Natural killer cell treated with Interleukin-12 subunit alpha and Interleukin-12 subunit beta and Interleukin-15 and Interleukin-18, amount 100 ng/mL, for 72 hours (primary cell): Measurements from ENCODE around the gene MVK. TPM values are rescaled to one million over a fixed set of nuclear protein-coding genes. Genes with fewer than 3 reads are reported as not detected.

Source experiments
- ATAC-seq, 2 donors: fragments of 150-1000 bp; cut with Tn5 transposase in 1 of 2; sonication (Bioruptor Pico), chemical (Tn5 transposase) in 1 of 2; 2 replicates each; pipeline ENCODE4 v1.10.0; 2021
- DNase-seq: peaks from one replicate; pipeline ENCODE4 v3.0.0; 2022; ENCODE audit warnings: low spot score
- H3K27ac Mint-ChIP-seq, 2 donors: 1 replicate in 1 of 2; 2 replicates in 1 of 2; pipeline ENCODE4 v1.8.0; 2022; ENCODE audit warnings: mixed read lengths in 2 of 2, mild to moderate bottlenecking in 1 of 2, moderate library complexity in 1 of 2
- H3K27me3 Mint-ChIP-seq, 2 donors: 1 replicate in 1 of 2; 2 replicates in 1 of 2; pipeline ENCODE4 v1.8.0; 2022; ENCODE audit warnings: mixed read lengths in 2 of 2
- H3K36me3 Mint-ChIP-seq: one replicate; pipeline ENCODE4 v1.8.0; 2022; ENCODE audit warnings: mixed read lengths
- H3K4me1 Mint-ChIP-seq, 2 donors: 1 replicate in 1 of 2; 2 replicates in 1 of 2; pipeline ENCODE4 v1.8.0; 2022; ENCODE audit warnings: low read depth in 2 of 2, mixed read lengths in 2 of 2, mild to moderate bottlenecking in 1 of 2
- H3K4me3 Mint-ChIP-seq: one replicate; pipeline ENCODE4 v1.8.0; 2022; ENCODE audit warnings: mixed read lengths
- H3K9me3 Mint-ChIP-seq: 2 replicates; pipeline ENCODE4 v1.8.0; 2022; ENCODE audit warnings: mixed read lengths
- total RNA-seq, 2 donors: library from RNA; stranded (reverse); gene quantifications; one replicate each; pipeline ENCODE4 v1.2.3, GENCODE V29; 2022

Gene MVK
- total RNA-seq, 2 donors from 2014 or later, result 23.1 to 27.5 TPM

DNA sequence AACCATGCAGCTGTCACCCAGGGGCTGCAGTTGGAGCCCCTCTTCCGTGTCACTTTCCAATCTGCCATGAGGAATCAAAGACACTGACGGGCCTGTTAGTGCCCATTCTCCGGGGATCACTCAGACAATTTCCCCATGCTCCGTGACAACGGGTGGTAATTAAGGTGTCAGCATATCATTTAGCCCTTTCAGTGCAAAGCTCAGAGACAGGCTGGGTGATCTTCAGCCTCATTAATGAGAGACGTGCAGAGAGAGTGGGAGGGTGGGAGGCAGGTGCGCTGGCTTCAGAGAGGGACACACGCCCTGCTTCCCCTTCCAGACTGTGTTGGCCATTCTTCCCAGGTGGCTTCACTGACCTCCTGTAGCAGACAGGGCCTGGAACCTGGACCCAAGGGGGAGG is 58.7 kb downstream of the MVK start:
- ATAC-seq (no peak), DNase-seq (no peak)
- Mint-ChIP-seq H3K27ac (no peak overlapping the region), H3K36me3 (peaks cover 6% of the 10 kb centered on the region), H3K27me3 (peaks cover 7 to 18% of the 10 kb centered on the region in 2 donors), H3K9me3 (no peaks in the 10 kb centered on the region), H3K4me1 (peaks cover 0 to 5% of the 10 kb centered on the region in 2 donors), H3K4me3 (no peak overlapping the region)

DNA sequence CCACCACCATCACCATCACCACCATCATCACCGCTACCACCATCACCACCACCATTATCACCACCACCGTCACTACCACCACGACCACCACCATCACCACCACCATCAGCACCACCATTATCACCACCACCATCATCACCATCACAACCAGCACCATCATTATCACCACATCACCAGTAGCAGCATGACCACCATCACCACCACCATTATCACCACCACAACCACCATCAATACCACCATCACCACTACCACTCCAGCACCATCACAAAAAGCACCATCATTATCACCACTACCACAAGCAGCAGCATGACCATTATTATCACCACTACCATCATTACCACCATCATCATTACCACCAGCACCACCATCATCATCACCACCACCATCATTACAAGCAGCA is 62.1 kb downstream of the MVK start:
- Mint-ChIP-seq H3K9me3 (no peaks in the 10 kb centered on the region), H3K27me3 (peaks cover 0 to 6% of the 10 kb centered on the region in 2 donors), H3K4me1 (peaks cover 0 to 5% of the 10 kb centered on the region in 2 donors), H3K4me3 (no peak overlapping the region), H3K27ac (no peak overlapping the region), H3K36me3 (peaks cover 6% of the 10 kb centered on the region)
- ATAC-seq (no peak), DNase-seq (no peak)

DNA sequence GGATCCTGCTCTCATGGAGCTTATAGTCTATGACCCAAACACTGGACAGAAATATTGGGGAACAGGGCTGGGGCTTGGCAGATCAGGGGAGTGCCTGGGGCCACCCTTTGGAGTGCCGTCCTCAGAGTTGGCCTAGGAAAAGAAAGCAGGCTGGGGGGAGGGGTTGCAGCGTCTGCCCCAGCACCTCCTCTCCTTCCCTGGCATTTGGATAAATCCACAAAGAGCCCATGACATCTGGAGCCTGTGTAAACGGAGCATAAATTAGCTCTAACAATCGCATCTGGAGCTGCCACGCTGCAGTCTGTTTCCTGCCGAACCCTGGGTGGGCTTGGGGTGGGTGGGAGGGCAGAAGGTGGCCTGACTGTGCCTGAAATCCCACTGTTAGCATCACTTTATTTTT is 63.8 kb downstream of the MVK start:
- no peak overlapping the region for H3K27ac Mint-ChIP-seq
- H3K9me3 Mint-ChIP-seq, result no peaks in the 10 kb centered on the region
- peaks cover 6% of the 10 kb centered on the region for H3K36me3 Mint-ChIP-seq
- H3K4me1 Mint-ChIP-seq, result peaks cover 0 to 5% of the 10 kb centered on the region in 2 donors
- ATAC-seq (no peak), DNase-seq (peak; percentile 26)
- H3K4me3 Mint-ChIP-seq, result no peak overlapping the region
- peaks cover 0 to 6% of the 10 kb centered on the region in 2 donors for H3K27me3 Mint-ChIP-seq

DNA sequence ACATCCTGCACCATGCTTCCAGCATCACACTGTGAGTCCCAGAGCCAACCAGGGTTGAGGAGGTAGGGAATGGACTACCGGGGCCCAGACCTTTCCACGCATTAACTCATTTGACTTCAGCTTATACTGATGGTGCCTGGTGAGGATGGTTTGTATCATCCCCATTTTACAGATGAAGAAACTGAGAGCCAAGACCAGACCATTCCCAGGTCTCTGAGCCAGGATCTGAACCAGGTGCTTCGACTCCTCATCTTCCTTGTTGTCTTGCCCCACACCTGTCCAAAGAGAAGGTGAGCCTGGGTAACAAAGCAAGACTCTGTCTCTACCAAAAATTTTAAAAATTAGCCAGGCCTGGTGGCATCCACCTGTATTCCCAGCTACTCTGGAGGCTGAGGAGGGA is 64.4 kb downstream of the MVK start:
- DNase-seq, result no peak
- Mint-ChIP-seq H3K9me3 (no peaks in the 10 kb centered on the region), H3K27ac (no peak overlapping the region), H3K36me3 (peaks cover 6% of the 10 kb centered on the region), H3K4me1 (peaks cover 0 to 5% of the 10 kb centered on the region in 2 donors), H3K4me3 (no peak overlapping the region), H3K27me3 (peaks cover 0 to 6% of the 10 kb centered on the region in 2 donors)
- no peak for ATAC-seq

DNA sequence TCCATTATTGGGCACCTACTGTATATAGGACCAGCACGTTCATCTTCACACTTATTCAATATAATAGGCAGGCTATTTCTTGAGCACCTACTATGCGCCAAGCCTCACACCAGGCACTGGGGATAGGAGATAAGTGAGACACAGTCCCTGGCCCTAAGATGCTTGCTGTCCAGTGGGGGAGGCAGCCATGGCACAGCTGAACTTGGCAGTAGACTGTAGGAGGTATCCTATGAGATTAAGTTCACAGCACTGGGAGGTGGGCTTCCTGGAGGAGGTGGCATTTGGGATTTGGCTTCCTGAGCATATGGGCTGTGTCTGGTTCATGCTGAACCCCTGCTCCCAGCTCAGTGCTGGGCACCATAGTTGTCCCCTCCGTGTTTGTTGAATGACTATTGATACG is 65.1 kb downstream of the MVK start:
- H3K27ac Mint-ChIP-seq, result no peak overlapping the region
- H3K27me3 Mint-ChIP-seq, result peaks cover 0 to 6% of the 10 kb centered on the region in 2 donors
- peaks cover 3% of the 10 kb centered on the region for H3K36me3 Mint-ChIP-seq
- peaks cover 0 to 4% of the 10 kb centered on the region in 2 donors for H3K4me1 Mint-ChIP-seq
- H3K4me3 Mint-ChIP-seq, result no peak overlapping the region
- no peaks in the 10 kb centered on the region for H3K9me3 Mint-ChIP-seq
- ATAC-seq (peak in 1 of 2 donors; percentile 28), DNase-seq (no peak)

DNA sequence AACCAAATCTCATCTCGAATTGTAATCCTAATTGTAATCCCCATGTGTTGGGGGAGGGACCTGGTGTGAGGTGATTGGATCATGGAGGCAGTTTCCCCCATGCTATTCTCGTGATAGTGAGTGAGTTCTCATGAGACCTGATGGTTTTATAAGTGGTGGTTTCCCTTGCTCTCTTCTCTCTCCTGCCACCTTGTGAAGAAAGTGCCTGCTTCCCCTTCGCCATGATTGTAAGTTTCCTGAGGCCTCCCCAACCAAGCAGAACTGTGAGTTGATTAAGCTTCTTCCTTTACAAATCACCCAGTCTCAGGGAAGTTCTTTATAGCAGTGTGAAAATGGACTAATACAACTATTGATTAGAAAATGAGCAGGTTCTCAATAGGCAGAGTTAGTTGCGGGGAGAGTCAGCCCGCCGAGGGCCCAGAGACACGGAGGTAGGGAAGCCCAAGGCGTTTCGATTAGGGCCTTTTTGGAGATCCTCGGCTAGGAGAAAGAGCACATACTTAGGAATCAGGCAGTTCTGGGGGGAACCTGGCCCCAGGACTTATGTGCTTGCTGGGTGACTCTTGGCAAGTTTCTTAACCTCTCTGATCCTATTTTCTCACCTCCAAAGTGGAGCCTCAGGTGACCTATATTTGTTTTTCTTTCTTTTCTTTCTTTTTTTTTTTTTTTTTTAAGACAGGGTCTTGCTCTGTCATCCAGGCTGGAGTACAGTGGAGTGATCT is 65.7 kb downstream of the MVK start:
- Mint-ChIP-seq H3K9me3 (no peaks in the 10 kb centered on the region), H3K27me3 (peaks cover 0 to 6% of the 10 kb centered on the region in 2 donors), H3K4me3 (no peak overlapping the region), H3K4me1 (no peaks in the 10 kb centered on the region), H3K27ac (no peak overlapping the region), H3K36me3 (no peaks in the 10 kb centered on the region)
- ATAC-seq (no peak), DNase-seq (no peak)

DNA sequence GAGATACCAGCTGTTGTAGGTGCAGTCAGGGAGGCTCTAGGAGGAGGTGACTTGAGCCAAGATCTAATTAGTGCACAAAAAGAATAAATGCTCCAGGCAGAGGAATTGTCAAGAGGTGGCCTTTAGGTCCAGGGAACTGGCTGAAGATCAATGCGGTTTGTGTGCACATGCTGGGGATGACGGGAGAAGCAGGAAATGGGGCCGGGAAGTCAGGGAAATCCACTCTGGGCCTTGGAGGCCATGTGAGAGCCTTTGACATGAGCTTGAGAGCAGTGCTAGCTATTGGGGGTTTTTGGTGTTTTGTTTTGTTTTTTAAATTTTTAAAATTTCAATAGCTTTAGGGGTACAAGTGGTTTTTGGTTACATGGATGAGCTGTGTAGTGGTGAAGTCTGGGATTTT is 67.4 kb downstream of the MVK start:
- DNase-seq (no peak), ATAC-seq (no peak)
- Mint-ChIP-seq H3K36me3 (no peaks in the 10 kb centered on the region), H3K27me3 (peaks cover 0 to 6% of the 10 kb centered on the region in 2 donors), H3K4me3 (no peak overlapping the region), H3K4me1 (no peaks in the 10 kb centered on the region), H3K27ac (no peak overlapping the region), H3K9me3 (no peaks in the 10 kb centered on the region)

DNA sequence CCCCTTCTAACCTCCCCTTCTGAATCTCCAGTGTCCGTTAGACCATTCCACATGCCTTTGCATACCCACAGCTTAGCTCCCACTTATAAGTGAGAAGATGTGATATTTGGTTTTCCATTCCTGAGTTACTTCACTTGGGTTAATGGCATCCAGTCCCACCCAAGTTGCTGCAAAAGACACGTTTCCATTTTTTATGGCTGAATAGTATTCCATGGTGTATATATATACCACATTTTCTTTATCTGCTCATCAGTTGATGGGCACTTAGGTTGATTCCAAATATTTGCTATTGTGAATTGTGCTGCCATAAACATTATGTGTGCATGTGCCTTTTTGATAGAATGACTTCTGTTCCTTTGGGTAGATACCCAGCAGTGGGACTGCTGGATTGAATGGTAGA is 67.8 kb downstream of the MVK start:
- DNase-seq (no peak), ATAC-seq (no peak)
- H3K9me3 Mint-ChIP-seq, result no peaks in the 10 kb centered on the region
- H3K27me3 Mint-ChIP-seq, result peaks cover 0 to 6% of the 10 kb centered on the region in 2 donors
- no peak overlapping the region for H3K4me3 Mint-ChIP-seq
- no peaks in the 10 kb centered on the region for H3K4me1 Mint-ChIP-seq
- no peaks in the 10 kb centered on the region for H3K36me3 Mint-ChIP-seq
- H3K27ac Mint-ChIP-seq, result no peak overlapping the region

DNA sequence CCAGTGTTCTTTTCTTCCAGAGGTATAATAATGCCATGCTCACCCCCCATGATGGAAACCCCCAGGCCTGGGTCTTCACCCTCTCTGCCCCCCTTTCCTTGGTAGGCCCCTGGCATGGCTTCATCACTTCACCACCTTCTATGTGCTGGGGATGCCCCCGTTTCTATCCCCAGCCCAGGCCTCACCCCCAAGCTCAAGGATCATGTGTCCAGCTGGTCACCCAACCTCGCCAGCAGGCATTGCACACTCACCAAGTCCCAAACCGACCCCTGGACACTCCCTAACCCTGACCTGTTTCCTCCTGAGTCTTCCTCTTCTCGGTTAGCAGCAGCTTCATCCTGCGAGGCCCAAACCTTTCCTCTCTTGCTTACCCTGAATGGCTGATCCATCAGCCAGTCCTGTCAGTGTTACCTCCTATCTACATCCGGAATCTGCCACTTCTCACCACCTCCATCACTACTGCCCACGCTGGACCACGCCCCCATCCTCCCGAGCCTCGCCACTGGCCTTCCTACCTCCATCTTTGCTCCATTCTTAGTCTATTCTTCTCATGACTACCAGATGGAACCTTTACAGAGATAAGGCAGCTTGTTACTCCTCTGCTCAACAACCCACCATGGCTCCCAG is 69.0 kb downstream of the MVK start:
- Mint-ChIP-seq H3K27ac (no peak overlapping the region), H3K9me3 (no peaks in the 10 kb centered on the region), H3K4me1 (no peaks in the 10 kb centered on the region), H3K27me3 (peaks cover 5 to 15% of the 10 kb centered on the region in 2 donors), H3K36me3 (no peaks in the 10 kb centered on the region), H3K4me3 (no peak overlapping the region)
- ATAC-seq (no peak), DNase-seq (no peak)

DNA sequence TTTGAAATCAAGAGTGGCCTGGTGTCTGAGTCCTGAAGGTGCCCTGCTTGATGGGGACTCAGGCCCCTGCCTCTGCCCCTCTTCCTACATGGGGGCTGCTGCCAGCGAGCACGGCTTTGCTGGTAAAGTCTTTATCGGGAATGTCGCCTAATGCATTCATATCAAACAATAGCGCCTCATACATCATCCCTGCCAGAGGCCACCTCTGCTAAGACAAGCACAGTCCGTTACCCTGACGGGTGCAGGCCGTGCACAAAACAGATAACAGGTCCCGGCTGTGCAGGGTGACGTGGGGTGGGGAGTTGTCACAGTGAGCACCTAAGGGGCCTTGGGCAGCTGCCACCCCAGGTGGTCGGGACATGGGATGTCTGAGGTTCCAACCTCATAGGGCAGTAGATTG is 71.6 kb downstream of the MVK start:
- peak in 1 of 2 donors; percentile 30 for ATAC-seq
- H3K27ac Mint-ChIP-seq, result no peak overlapping the region
- no peaks in the 10 kb centered on the region for H3K36me3 Mint-ChIP-seq
- H3K27me3 Mint-ChIP-seq, result peaks cover 5 to 9% of the 10 kb centered on the region in 2 donors
- DNase-seq, result no peak
- H3K4me3 Mint-ChIP-seq, result no peak overlapping the region
- H3K4me1 Mint-ChIP-seq, result no peaks in the 10 kb centered on the region
- no peaks in the 10 kb centered on the region for H3K9me3 Mint-ChIP-seq

DNA sequence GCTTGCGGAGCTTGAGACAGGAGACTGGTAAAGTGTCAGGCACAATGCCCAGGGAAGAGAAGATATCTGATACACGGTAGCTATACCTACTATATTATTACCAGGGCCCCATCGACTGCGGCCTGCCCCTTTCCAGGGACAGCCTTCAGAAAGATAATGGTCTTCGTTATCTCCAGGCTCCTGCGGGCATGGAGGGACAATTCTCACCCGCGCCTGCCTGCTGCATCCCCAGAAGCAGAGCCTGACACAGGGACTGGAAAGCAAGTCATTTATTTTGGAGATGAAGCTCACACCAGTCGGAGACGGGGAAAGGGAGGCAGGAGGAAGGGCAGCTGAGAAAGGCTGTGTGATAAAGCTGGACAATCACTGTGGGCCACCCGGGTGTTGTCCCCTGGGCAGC is 72.1 kb downstream of the MVK start:
- Mint-ChIP-seq H3K4me1 (no peaks in the 10 kb centered on the region), H3K36me3 (no peaks in the 10 kb centered on the region), H3K27me3 (peaks cover 5 to 9% of the 10 kb centered on the region in 2 donors), H3K9me3 (no peaks in the 10 kb centered on the region), H3K27ac (no peak overlapping the region), H3K4me3 (no peak overlapping the region)
- DNase-seq (peak; percentile 3), ATAC-seq (no peak)

Other genes with a start within 250 kb of the MVK start
- not detected for gene MYO1H, start 225.9 kb upstream of the MVK start, total RNA-seq
- 10 to 100 TPM; 49.9 to 92.0 TPM for gene KCTD10, start 96.5 kb upstream of the MVK start, total RNA-seq
- 10 to 100 TPM; 38.9 to 39.2 TPM for gene UBE3B, start 96.2 kb upstream of the MVK start, total RNA-seq
- gene MMAB, start 290 bp upstream of the MVK start, total RNA-seq, result 10 to 100 TPM; 36.4 to 40.2 TPM
- 1 to 10 TPM; 1.2 to 1.8 TPM for gene FAM222A, start 140.0 kb downstream of the MVK start, total RNA-seq